K562 (cell line): Measurements from ENCODE around the gene F2RL2. TPM values are rescaled to one million over a fixed set of nuclear protein-coding genes. Genes with fewer than 3 reads are reported as not detected.
A peak's percentile ranks its signal among the peaks of the same experiment; 100 is the strongest.

ENCODE experiments used
- ARID1B ChIP-seq: fragments of 450-650 bp; IDR thresholded peaks from 2 replicates; pipeline ENCODE4 v1.6.1; 2016; ENCODE audit warnings: antibody characterized with exemption, mild to moderate bottlenecking, inconsistent platforms
- C11orf30 ChIP-seq: fragments of 450-650 bp; IDR thresholded peaks from 2 replicates; pipeline ENCODE4 v1.6.1; 2016; ENCODE audit warnings: low read depth, mild to moderate bottlenecking
- FUS ChIP-seq: fragments of 200-400 bp; formaldehyde crosslinking; optimal IDR thresholded peaks from 2 replicates; pipeline ENCODE3; 2017; ENCODE audit warnings: low read depth, low read length
- HOXB6 ChIP-seq: fragments of 250-450 bp; sonication (Bioruptor Pico); IDR thresholded peaks from 2 replicates; pipeline ENCODE4 v1.5.1; 2022; ENCODE audit warnings: mild to moderate bottlenecking, borderline replicate concordance
- ILK ChIP-seq: fragments of 450-650 bp; IDR thresholded peaks from 2 replicates; pipeline ENCODE4 v1.6.1; 2016; ENCODE audit warnings: missing genetic modification characterization, low read depth, mild to moderate bottlenecking, missing compliant biosample characterization, moderate library complexity, borderline replicate concordance
- JUND ChIP-seq, 2 experiments: IDR thresholded peaks; 2 replicates in 1 of 2; 3 replicates in 1 of 2; pipeline ENCODE4 v1.6.1; 2011; ENCODE audit warnings: borderline replicate concordance in 2 of 2, low read depth in 2 of 2, low read length in 2 of 2, improper control_type of control experiment in 1 of 2, missing biosample characterization in 1 of 2, missing genetic modification characterization in 1 of 2, missing genetic modification reagents in 1 of 2
- NFE2 ChIP-seq: IDR thresholded peaks from 2 replicates; pipeline ENCODE4 v1.6.1; 2014; ENCODE audit warnings: antibody characterized with exemption, low read depth
- PHF21A ChIP-seq: fragments of 450-650 bp; IDR thresholded peaks from 2 replicates; pipeline ENCODE4 v1.6.1; 2017; ENCODE audit warnings: low read depth, borderline replicate concordance
- TSC22D4 ChIP-seq: fragments of 450-650 bp; IDR thresholded peaks from 2 replicates; pipeline ENCODE4 v1.6.1; 2016; ENCODE audit warnings: missing genetic modification characterization, missing biosample characterization, control low read depth
- ZNF408 ChIP-seq: fragments of 250-450 bp; sonication (Bioruptor Pico); IDR thresholded peaks from 2 replicates; pipeline ENCODE4 v1.4.0; 2020; ENCODE audit warnings: low read depth, mild to moderate bottlenecking, moderate library complexity
- ZNF592 ChIP-seq: fragments of 450-650 bp; IDR thresholded peaks from 2 replicates; pipeline ENCODE4 v1.6.1; 2017; ENCODE audit warnings: antibody characterized with exemption, mild to moderate bottlenecking
- ZNF766 ChIP-seq: fragments of 200-800 bp; sonication (Bioruptor generic); conservative IDR thresholded peaks from 2 replicates; pipeline ENCODE4 v1.6.1; 2016; ENCODE audit warnings: missing genetic modification characterization, missing compliant biosample characterization
- polyA plus RNA-seq, 8 experiments: library from polyadenylated mRNA; depleted of rRNA in 4 of 8; stranded (reverse) in 5 of 8; unstranded in 3 of 8; fragments of >200 nt; fragmentation: Nextera tagmentation in 2 of 8; fragmentation: Illumina TruSeq in 1 of 8; extraction: Ambion mirVana in 2 of 8; extraction: Trizol in 1 of 8; gene quantifications; 2 replicates each; pipeline versions ENCODE4 v1.2.1 to v1.2.3, GENCODE V29; 2011 to 2014; ENCODE audit warnings: inconsistent platforms in 1 of 8, missing spikeins in 1 of 8
- total RNA-seq, 7 experiments: library from RNA; depleted of rRNA in 6 of 7; stranded (reverse); fragments of >200 nt in 6 of 7; fragmentation: Illumina TruSeq in 2 of 7; extraction: Trizol in 2 of 7; gene quantifications; 2 replicates each; pipeline versions ENCODE4 v1.2.1 to v1.2.3, GENCODE V29; 2011 to 2021; ENCODE audit warnings: low replicate concordance in 1 of 7

Gene F2RL2
- total and polyA plus RNA-seq, 9 of the 15 experiments (the other 6 are each of a cell fraction or from before 2014, with no cell fraction given) = 0.03 to 0.12 (median 0.06) TPM; not detected in 3

GRCh38 chr5:76622973-76623596 is at the start of gene F2RL2 (continued):
- TF ChIP-seq JUND (IDR thresholded peaks at IDR 0.05; ENCODE audit: borderline replicate concordance, low read depth, low read length) (peak; percentile 22; the same call in 1 of the 2 replicates), JUND (tag; IDR thresholded peaks at IDR 0.05; ENCODE audit: borderline replicate concordance, low read depth, low read length) (peak; percentile 19; the same call in 2 of the 3 replicates), HOXB6 (CRISPR knock-in tag) (no peak), NFE2 (peak; percentile 71), ILK (no peak), TSC22D4 (no peak), ZNF766 (CRISPR knock-in tag) (no peak), ZNF592 (peak; percentile 26; the same call in 1 of the 2 replicates), C11orf30 (peak; percentile 33; the same call in 1 of the 2 replicates), PHF21A (no peak), ZNF408 (no peak), ARID1B (no peak), FUS (no peak)
